HG02798 (cell line): ENCODE measurements around the gene NDUFAF7.
"Not testable (repeated sequence)": the region's sequence is repeated elsewhere in the genome, so short reads cannot be mapped to it uniquely, and the experiment has no call there.

Source experiments
- ATAC-seq: cut with Tn5 transposase; IDR thresholded peaks from one replicate; pipeline ENCODE4 v1.9.1; 2021; ENCODE audit warnings: mild to moderate bottlenecking; ENCODE audit not compliant: unreplicated experiment, poor library complexity

NDUFAF7 gene

GRCh38 chr2:37276291-37276690 is 44.8 kb downstream of the NDUFAF7 start:
- ATAC-seq, result no peak

GRCh38 chr2:37281916-37282315 is 50.5 kb downstream of the NDUFAF7 start:
- ATAC-seq, result no peak

- no peak for ATAC-seq
Measured at GRCh38 chr2:37282746-37283145, 51.3 kb downstream of the NDUFAF7 start.

GRCh38 chr2:37283207-37283606 is 51.7 kb downstream of the NDUFAF7 start:
- no peak for ATAC-seq

GRCh38 chr2:37284381-37284780 is 52.9 kb downstream of the NDUFAF7 start:
- ATAC-seq, result no peak

- ATAC-seq, result no peak
Measured at GRCh38 chr2:37287966-37288365, 56.5 kb downstream of the NDUFAF7 start.

GRCh38 chr2:37291680-37292079 is 60.2 kb downstream of the NDUFAF7 start:
- no peak for ATAC-seq

GRCh38 chr2:37294858-37295257 is 63.4 kb downstream of the NDUFAF7 start:
- ATAC-seq, result not testable (repeated sequence)

GRCh38 chr2:37295469-37296073 is 64.1 kb downstream of the NDUFAF7 start:
- no peak for ATAC-seq

- no peak for ATAC-seq
Measured at GRCh38 chr2:37297632-37298031, 66.2 kb downstream of the NDUFAF7 start.
